ENCODE measurements around the gene ITGB3BP. TPM values are rescaled to one million over a fixed set of nuclear protein-coding genes. Genes with fewer than 3 reads are reported as not detected.
"Not testable (repeated sequence)": the region's sequence is repeated elsewhere in the genome, so short reads cannot be mapped to it uniquely, and the experiment has no call there.

ITGB3BP gene
- polyA plus RNA-seq, 3 donors: 55.3 to 67.9 (median 58.5) TPM

- no peak for DNase-seq (ENCODE audit: low read depth in 3 of 3, low spot score in 2 of 3)
Measured at GRCh38 chr1:63428815-63429214, 94.2 kb downstream of the ITGB3BP start.

DNA sequence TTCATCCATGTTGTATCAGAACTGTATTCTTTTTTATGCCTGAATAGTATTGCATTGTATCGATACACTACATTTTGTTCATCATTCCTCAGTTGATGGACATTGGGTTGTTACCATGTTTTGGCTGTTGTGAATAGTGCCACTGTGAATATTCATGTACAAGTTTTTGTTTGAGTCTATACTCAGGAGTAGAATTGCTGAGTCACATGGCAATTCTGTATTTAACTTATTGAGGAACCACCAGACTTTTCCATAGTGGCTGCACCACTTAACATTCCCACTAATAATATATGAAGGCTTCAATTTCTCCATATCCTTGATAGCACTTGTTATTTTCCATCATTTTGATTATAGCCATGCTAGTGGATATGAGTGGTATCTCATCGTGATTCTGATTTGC lies 99.4 kb downstream of the ITGB3BP start:
- DNase-seq (ENCODE audit: low read depth in 3 of 3, low spot score in 2 of 3): no peak

GRCh38 chr1:63420746-63421145 lies 102.3 kb downstream of the ITGB3BP start:
- DNase-seq (ENCODE audit: low read depth in 3 of 3, low spot score in 2 of 3): not testable (repeated sequence)

- DNase-seq (ENCODE audit: low read depth in 3 of 3, low spot score in 2 of 3): no peak
Measured at GRCh38 chr1:63418101-63418500, 104.9 kb downstream of the ITGB3BP start.

- DNase-seq (ENCODE audit: low read depth in 3 of 3, low spot score in 2 of 3): no peak
Measured at GRCh38 chr1:63414691-63415365, 108.2 kb downstream of the ITGB3BP start.

DNA sequence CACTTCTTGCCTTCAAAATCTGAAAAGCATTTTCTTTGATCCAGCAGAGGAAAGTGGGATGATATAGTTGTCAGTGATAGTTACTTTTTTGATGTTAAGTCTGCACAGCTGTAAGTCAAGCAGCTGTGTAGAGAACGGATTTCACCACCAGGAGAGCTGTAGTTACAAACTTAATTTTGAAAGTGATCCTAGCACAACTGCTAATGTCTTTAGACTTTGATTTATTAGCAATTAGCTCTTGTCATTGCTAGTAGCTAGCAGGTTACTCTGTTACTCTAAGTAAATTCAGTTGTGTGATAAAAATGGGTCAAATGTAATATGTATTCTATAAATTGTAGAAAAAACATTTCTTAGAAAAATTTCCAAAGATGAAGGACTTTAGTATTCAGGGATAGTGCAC lies 109.6 kb downstream of the ITGB3BP start:
- no peak for DNase-seq (ENCODE audit: low read depth in 3 of 3, low spot score in 2 of 3)

DNA sequence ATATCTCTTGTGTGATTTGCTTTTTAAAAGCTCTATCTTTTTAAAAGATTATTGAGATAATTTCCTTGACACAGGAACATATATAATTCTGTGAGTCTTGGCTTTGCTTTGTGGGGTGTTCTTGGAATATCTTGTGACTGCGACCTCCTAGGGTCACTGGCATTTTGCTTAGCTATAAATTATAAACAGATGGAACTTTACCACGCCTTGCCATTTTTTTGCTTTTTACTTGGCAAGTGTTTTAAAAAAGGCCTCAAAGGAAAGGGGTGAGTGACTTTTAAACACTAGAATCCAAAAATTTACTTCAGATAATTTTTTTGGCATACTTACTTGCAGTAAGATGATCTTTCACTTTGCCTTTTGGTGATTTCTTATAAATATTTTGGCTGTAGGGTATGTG lies 112.0 kb downstream of the ITGB3BP start:
- DNase-seq (ENCODE audit: low read depth in 3 of 3, low spot score in 2 of 3): no peak

DNA sequence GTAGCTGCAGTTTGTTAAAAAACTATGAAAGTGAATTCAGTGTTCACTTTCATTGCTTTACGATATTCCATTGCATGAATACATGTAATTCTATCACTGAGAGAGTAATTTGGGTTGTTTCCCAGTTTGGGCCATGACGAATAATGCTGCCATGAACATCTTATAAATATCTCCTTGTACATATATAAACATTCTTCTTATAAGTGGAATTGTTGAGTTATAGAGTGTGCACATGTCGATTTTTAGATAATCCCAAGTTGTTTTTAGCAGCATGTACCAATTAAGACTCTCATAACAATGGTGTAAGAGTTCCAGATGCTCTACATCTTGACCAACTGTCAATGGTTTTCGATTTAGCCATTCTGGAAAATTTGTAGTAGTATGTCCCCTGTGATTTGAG lies 114.7 kb downstream of the ITGB3BP start:
- DNase-seq (ENCODE audit: low read depth in 3 of 3, low spot score in 2 of 3): no peak

- no peak for DNase-seq (ENCODE audit: low read depth in 3 of 3, low spot score in 2 of 3)
Measured at GRCh38 chr1:63407002-63407401, 116.0 kb downstream of the ITGB3BP start.

GRCh38 chr1:63405987-63406386 lies 117.0 kb downstream of the ITGB3BP start:
- no peak for DNase-seq (ENCODE audit: low read depth in 3 of 3, low spot score in 2 of 3)

DNA sequence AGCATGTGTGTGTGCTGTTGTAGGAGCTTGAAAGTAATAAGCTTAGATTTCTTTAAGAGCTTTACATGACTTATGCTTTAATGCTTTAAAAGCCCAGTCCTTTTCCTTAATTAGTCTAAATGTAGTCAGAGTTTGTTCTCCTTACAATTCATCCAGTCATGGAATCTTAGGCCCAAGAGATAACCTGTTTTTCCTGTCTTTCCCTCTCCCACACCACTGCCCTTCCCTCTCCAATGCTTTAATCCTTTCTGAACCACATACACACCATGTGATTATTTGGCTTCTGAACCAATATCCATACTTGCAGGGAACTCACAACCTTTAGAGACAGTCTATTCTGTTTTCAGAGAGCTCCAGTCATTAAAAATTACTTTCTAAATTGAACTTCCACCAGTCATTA lies 118.0 kb downstream of the ITGB3BP start:
- no peak for DNase-seq (ENCODE audit: low read depth in 3 of 3, low spot score in 2 of 3)

DNA sequence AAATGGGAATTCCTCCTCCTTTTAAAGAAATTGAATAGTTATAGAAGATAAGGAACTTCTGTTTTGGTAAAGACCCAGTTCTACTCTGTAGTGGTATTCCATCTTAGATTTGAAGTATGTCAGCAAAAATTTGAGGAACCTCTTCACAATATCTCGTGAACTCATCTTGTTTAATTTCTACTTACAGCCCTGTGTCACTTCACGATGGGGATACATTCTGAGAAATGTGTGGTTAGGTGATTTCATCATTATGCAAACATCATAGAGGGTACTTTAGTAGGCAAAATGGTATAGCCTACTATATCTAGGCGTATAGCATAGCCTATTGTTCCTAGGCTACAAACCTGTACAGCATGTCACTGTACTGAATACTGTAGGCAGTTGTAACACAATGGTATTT lies 119.6 kb downstream of the ITGB3BP start:
- DNase-seq (ENCODE audit: low read depth in 3 of 3, low spot score in 2 of 3): no peak

DNA sequence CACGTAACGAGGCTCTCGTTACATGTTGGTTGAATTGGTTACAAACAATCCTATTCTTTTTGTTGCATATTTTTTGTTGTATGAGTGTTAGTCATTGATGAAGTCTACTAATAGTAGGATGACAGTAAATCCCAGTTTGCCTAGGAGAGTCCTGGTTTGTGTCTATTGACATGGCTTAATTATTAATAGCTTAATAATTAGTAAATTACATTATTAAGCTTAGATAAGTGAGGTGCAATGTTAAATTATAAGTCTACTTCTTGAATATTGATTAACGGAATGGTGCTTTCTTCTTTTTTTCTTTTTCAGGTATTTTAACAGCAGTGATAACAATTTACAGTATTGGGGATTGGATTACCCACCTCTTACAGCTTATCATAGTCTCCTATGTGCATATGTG lies 121.1 kb downstream of the ITGB3BP start:
- no peak for DNase-seq (ENCODE audit: low read depth in 3 of 3, low spot score in 2 of 3)

Other genes starting within 250 kb of the ITGB3BP start
- under 1 TPM in 2 of 3 donors, not detected in 1; 0.11 to 0.12 TPM for gene FOXD3, start 200.7 kb downstream of the ITGB3BP start, polyA plus RNA-seq (ENCODE audit: insufficient read length in 3 of 3)
- 10 to 100 TPM; 23.6 to 27.3 (median 25.7) TPM for gene ALG6, start 155.6 kb downstream of the ITGB3BP start, polyA plus RNA-seq (ENCODE audit: insufficient read length in 3 of 3)
- gene EFCAB7, start 300 bp upstream of the ITGB3BP start, polyA plus RNA-seq (ENCODE audit: insufficient read length in 3 of 3): 10 to 100 TPM; 20.5 to 23.6 (median 22.0) TPM
- gene PGM1, start 70.2 kb upstream of the ITGB3BP start, polyA plus RNA-seq (ENCODE audit: insufficient read length in 3 of 3): 10 to 100 TPM; 31.4 to 31.9 (median 31.5) TPM

Data from right renal cortex interstitium (tissue), 3 donors.